ENCODE data around the gene PIK3IP1.
A peak's percentile ranks its signal among the peaks of the same experiment; 100 is the strongest.

The PIK3IP1 gene

GRCh38 chr22:31292236-31292989 lies at the start of gene PIK3IP1:
Gene PIK3IP1, minus strand, starts transcription at chr22:31292488. Its CDS starts 144 bp downstream, at chr22:31292344.
- TF ChIP-seq CTCF (IDR thresholded peaks at IDR 0.05; ENCODE audit: low read length, missing control alignments), result peak; percentile 36
- peak; percentile 92 for DNase-seq (ENCODE audit: low read depth)
- peak within 1 kb of the TSS; percentile 85 for H3K4me3 ChIP-seq (replicated peaks; ENCODE audit: low read depth, low read length)

GRCh38 chr22:31341386-31342088 lies 49.2 kb upstream of the PIK3IP1 start:
- no peak for TF ChIP-seq CTCF (IDR thresholded peaks at IDR 0.05; ENCODE audit: low read length, missing control alignments)
- no peak overlapping the region for H3K4me3 ChIP-seq (replicated peaks; ENCODE audit: low read depth, low read length)
- DNase-seq (ENCODE audit: low read depth), result no peak

- DNase-seq (ENCODE audit: low read depth), result no peak
- no peak overlapping the region for H3K4me3 ChIP-seq (replicated peaks; ENCODE audit: low read depth, low read length)
- TF ChIP-seq CTCF (IDR thresholded peaks at IDR 0.05; ENCODE audit: low read length, missing control alignments), result no peak
Observed at GRCh38 chr22:31340765-31341247, 48.5 kb upstream of the PIK3IP1 start.

GRCh38 chr22:31340360-31340759 lies 48.1 kb upstream of the PIK3IP1 start:
- DNase-seq (ENCODE audit: low read depth), result no peak
- H3K4me3 ChIP-seq (replicated peaks; ENCODE audit: low read depth, low read length), result no peak overlapping the region
- no peak for TF ChIP-seq CTCF (IDR thresholded peaks at IDR 0.05; ENCODE audit: low read length, missing control alignments)

- DNase-seq (ENCODE audit: low read depth), result no peak
- H3K4me3 ChIP-seq (replicated peaks; ENCODE audit: low read depth, low read length), result no peak overlapping the region
- no peak for TF ChIP-seq CTCF (IDR thresholded peaks at IDR 0.05; ENCODE audit: low read length, missing control alignments)
Observed at GRCh38 chr22:31339148-31339832, 47.0 kb upstream of the PIK3IP1 start.

- no peak overlapping the region for H3K4me3 ChIP-seq (replicated peaks; ENCODE audit: low read depth, low read length)
- no peak for DNase-seq (ENCODE audit: low read depth)
- TF ChIP-seq CTCF (IDR thresholded peaks at IDR 0.05; ENCODE audit: low read length, missing control alignments), result no peak
Observed at GRCh38 chr22:31337178-31337577, 44.9 kb upstream of the PIK3IP1 start.
